Measurements from ENCODE around the gene SFI1. TPM values are rescaled to one million over a fixed set of nuclear protein-coding genes. Genes with fewer than 3 reads are reported as not detected.

SFI1 gene
- total and polyA plus RNA-seq, 2 of the 8 experiments (the other 6 are each of a cell fraction or from before 2014, with no cell fraction given) = 10.4 to 30.1 TPM

DNA sequence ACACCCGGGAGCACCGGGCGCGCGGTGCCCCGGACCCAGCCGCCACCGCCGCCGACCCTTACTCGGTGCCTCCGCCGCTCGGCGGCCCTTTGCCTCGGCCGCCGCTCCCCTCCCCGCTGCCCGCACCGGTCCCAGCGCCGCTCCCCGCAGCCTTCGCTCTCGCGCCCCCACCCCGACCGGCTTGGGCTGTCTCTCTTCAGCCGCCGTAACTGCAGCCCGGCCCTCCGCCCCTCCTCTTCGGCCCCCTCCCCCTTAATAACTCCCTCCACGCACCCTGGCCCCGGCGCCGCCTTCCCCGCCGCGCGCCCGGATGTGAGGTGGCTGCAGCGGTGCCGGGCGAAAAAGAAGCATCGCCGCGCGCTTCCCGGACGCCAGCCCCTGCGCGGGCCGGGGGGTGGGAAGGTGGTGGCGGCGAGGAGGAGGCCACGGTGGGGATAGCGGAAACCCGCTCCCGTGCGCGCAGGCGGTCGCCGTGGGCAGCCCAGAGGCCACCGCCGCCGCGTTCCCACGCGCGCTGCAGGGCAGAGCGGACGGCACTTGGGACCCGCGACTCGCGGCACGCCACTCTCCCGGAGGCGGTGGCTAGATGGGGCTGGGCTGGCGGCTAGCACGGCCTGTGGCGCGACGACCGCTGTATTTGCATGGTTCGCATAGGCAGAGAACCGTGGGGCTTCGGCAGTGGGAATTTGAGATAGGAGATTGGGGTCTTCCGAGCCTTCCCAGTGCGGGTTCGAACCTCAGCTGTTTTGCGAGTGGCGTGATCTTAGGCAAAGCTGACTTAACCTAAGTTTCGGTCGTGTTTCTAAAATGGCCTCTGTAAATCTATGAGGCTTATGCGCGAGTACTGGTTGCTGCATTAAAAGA is 6.5 kb upstream of the SFI1 start, which contains the start of gene EIF4ENIF1 (continued):
- TF ChIP-seq CBX5 (IDR thresholded peaks at IDR 0.05; ENCODE audit: low read depth, low read length) = no peak
- no peak for TF ChIP-seq SRF (IDR thresholded peaks at IDR 0.05; ENCODE audit: low read depth, low read length)
- TF ChIP-seq SP4 (IDR thresholded peaks at IDR 0.05; ENCODE audit: low read length) = peak; percentile 98
- TF ChIP-seq KDM1A (IDR thresholded peaks at IDR 0.05; ENCODE audit: borderline replicate concordance, low read length) = no peak
- TF ChIP-seq CEBPB (IDR thresholded peaks at IDR 0.05; ENCODE audit: low read depth, low read length) = no peak
- TF ChIP-seq EZH2 (IDR thresholded peaks at IDR 0.05; ENCODE audit: low read depth, low read length, severe bottlenecking) = peak; percentile 35
- no peak for TF ChIP-seq SIRT6 (IDR thresholded peaks at IDR 0.05; ENCODE audit: low read length)
- no peak for TF ChIP-seq SIX5 (IDR thresholded peaks at IDR 0.05; ENCODE audit: low read depth, low read length)
- TF ChIP-seq ASH2L (IDR thresholded peaks at IDR 0.05; ENCODE audit: low read length) = peak; percentile 87
- no peak for TF ChIP-seq FOSL1 (IDR thresholded peaks at IDR 0.05; ENCODE audit: insufficient read depth, low read depth, low read length)
- TF ChIP-seq TEAD4 (IDR thresholded peaks at IDR 0.05; ENCODE audit: low read depth, low read length) = no peak
- no peak for TF ChIP-seq RNF2 (IDR thresholded peaks at IDR 0.05; ENCODE audit: borderline replicate concordance, low read depth, low read length, missing control alignments, poor library complexity, severe bottlenecking)
- no peak for TF ChIP-seq BRCA1 (IDR thresholded peaks at IDR 0.05; ENCODE audit: low read depth, low read length)
- no peak for TF ChIP-seq TAF1 (IDR thresholded peaks at IDR 0.05; ENCODE audit: low read depth, low read length)
- TF ChIP-seq RAD21 (IDR thresholded peaks at IDR 0.05 in 1 of 2, conservative IDR thresholded peaks at IDR 0.05 in 1 of 2; ENCODE audit: low read depth in 2 of 2, low read length in 2 of 2) = no peak
- TF ChIP-seq HDAC2 (IDR thresholded peaks at IDR 0.05; ENCODE audit: borderline replicate concordance in 1 of 2, low read depth in 2 of 2, low read length in 2 of 2) = peak in 1 of 2 experiments; percentile 86; a peak in 1 of 4 replicates
- no peak for TF ChIP-seq SP2 (IDR thresholded peaks at IDR 0.05; ENCODE audit: low read length)
- peak; percentile 58; the same call in 1 of the 2 replicates for TF ChIP-seq RBBP5 (IDR thresholded peaks at IDR 0.05; ENCODE audit: borderline replicate concordance, low read depth, low read length)
- TF ChIP-seq EGR1 (IDR thresholded peaks at IDR 0.05; ENCODE audit: borderline replicate concordance, low read depth, low read length) = no peak
- TF ChIP-seq EP300 (IDR thresholded peaks at IDR 0.05; ENCODE audit: borderline replicate concordance in 1 of 2, low read depth in 2 of 2, low read length in 2 of 2) = peak in 1 of 2 experiments; percentile 10; a peak in 1 of 3 replicates
- peak; percentile 17 for TF ChIP-seq TAF7 (optimal IDR thresholded peaks at IDR 0.05; ENCODE audit: borderline replicate concordance, low read depth, low read length)
- TF ChIP-seq, protein P1, sequence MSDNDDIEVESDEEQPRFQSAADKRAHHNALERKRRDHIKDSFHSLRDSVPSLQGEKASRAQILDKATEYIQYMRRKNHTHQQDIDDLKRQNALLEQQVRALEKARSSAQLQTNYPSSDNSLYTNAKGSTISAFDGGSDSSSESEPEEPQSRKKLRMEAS (IDR thresholded peaks at IDR 0.05) = peak; percentile 43; the same call in 1 of the 2 replicates
- TF ChIP-seq POU5F1 (IDR thresholded peaks at IDR 0.05; ENCODE audit: low read depth, low read length) = no peak
